ENCODE measurements around the gene LPP. TPM values are rescaled to one million over a fixed set of nuclear protein-coding genes. Genes with fewer than 3 reads are reported as not detected.

The LPP gene
- total RNA-seq, 1 experiment from 2014 or later = 20.4 TPM

GRCh38 chr3:188554404-188554803, 400.4 kb downstream of the LPP start:
- no TSS peak for BruUV-seq (replicated peaks)
- DNase-seq (peak; percentile 85), ATAC-seq (peak; percentile 92)

GRCh38 chr3:188557235-188557634, 403.3 kb downstream of the LPP start:
- intact Hi-C loops (cut with micrococcal nuclease) = no loop called here
- H4K20me1 ChIP-seq (ENCODE audit: low read length) = no peaks in the 10 kb centered on the region
- no peaks in the 10 kb centered on the region for H3K9me2 ChIP-seq (replicated peaks; ENCODE audit: low read length)
- TF ChIP-seq EZH2phosphoT487 (IDR thresholded peaks at IDR 0.05; ENCODE audit: borderline replicate concordance, low read length) (no peak), EZH2 (IDR thresholded peaks at IDR 0.05; ENCODE audit: low read length, unreplicated experiment) (no peak), CTCF (conservative IDR thresholded peaks at IDR 0.05; ENCODE audit: low read depth, low read length) (no peak)
- no peak for DNase-seq
- peaks cover 30% of the 10 kb centered on the region for H3K4me1 ChIP-seq (ENCODE audit: insufficient read depth, low read length)
- H3K36me3 ChIP-seq (ENCODE audit: low read depth, low read length) = no peaks in the 10 kb centered on the region
- no peak overlapping the region for H3K9ac ChIP-seq (ENCODE audit: low read length)
- no peaks in the 10 kb centered on the region for H3F3A ChIP-seq (ENCODE audit: low read length, unreplicated experiment)
- POLR2A ChIA-PET (ENCODE audit: unreplicated experiment) = no interaction called here
- H3K9me3 ChIP-seq (ENCODE audit: low read length) = no peaks in the 10 kb centered on the region
- no peak overlapping the region for H2AFZ ChIP-seq (ENCODE audit: low read length)
- BruUV-seq (replicated peaks) = no TSS peak
- no peak overlapping the region for H3K27ac ChIP-seq (ENCODE audit: low read length)
- no peak overlapping the region for H3K4me2 ChIP-seq (ENCODE audit: low read length)
- H3K79me2 ChIP-seq (ENCODE audit: low read length) = no peaks in the 10 kb centered on the region
- ATAC-seq = no peak
- no peaks in the 10 kb centered on the region for H3K27me3 ChIP-seq (ENCODE audit: low read length)
- CTCF ChIA-PET = no interaction called here
- H3K4me3 ChIP-seq (ENCODE audit: low read length) = no peak overlapping the region

More at GRCh38 chr3:188554404-188554803, 400.4 kb downstream of the LPP start:
- Histone ChIP-seq H3K4me1 (ENCODE audit: insufficient read depth, low read length) (peaks cover 30% of the 10 kb centered on the region), H3K36me3 (ENCODE audit: low read depth, low read length) (no peaks in the 10 kb centered on the region), H3F3A (ENCODE audit: low read length, unreplicated experiment) (no peaks in the 10 kb centered on the region), H3K79me2 (ENCODE audit: low read length) (no peaks in the 10 kb centered on the region), H4K20me1 (ENCODE audit: low read length) (no peaks in the 10 kb centered on the region), H3K27ac (ENCODE audit: low read length) (peak overlapping the region; percentile 51), H3K27me3 (ENCODE audit: low read length) (no peaks in the 10 kb centered on the region), H3K4me2 (ENCODE audit: low read length) (peak overlapping the region; percentile 56), H3K9ac (ENCODE audit: low read length) (no peak overlapping the region), H3K9me2 (replicated peaks; ENCODE audit: low read length) (no peaks in the 10 kb centered on the region), H2AFZ (ENCODE audit: low read length) (no peak overlapping the region), H3K9me3 (ENCODE audit: low read length) (no peaks in the 10 kb centered on the region), H3K4me3 (ENCODE audit: low read length) (no peak overlapping the region; the same call in 1 of the 2 replicates)
- CTCF ChIA-PET = no interaction called here
- TF ChIP-seq CTCF (conservative IDR thresholded peaks at IDR 0.05; ENCODE audit: low read depth, low read length) = no peak
- TF ChIP-seq EZH2 (IDR thresholded peaks at IDR 0.05; ENCODE audit: low read length, unreplicated experiment) = no peak
- TF ChIP-seq EZH2phosphoT487 (IDR thresholded peaks at IDR 0.05; ENCODE audit: borderline replicate concordance, low read length) = no peak
- POLR2A ChIA-PET (ENCODE audit: unreplicated experiment) = no interaction called here
- intact Hi-C loops (cut with micrococcal nuclease) = loop anchor here (5.0 kb wide), 1 partner anchor 73 kb away; no protein-coding TSS in a partner anchor

GRCh38 chr3:188558343-188559071, 404.6 kb downstream of the LPP start:
- H3K79me2 ChIP-seq (ENCODE audit: low read length) = no peaks in the 10 kb centered on the region
- no peaks in the 10 kb centered on the region for H3K27me3 ChIP-seq (ENCODE audit: low read length)
- peaks cover 22% of the 10 kb centered on the region for H3K4me1 ChIP-seq (ENCODE audit: insufficient read depth, low read length)
- intact Hi-C loops (cut with micrococcal nuclease) = no loop called here
- H2AFZ ChIP-seq (ENCODE audit: low read length) = no peak overlapping the region
- DNase-seq (no peak), ATAC-seq (no peak)
- BruUV-seq (replicated peaks) = no TSS peak
- POLR2A ChIA-PET (ENCODE audit: unreplicated experiment) = interaction anchor here (0.5 kb wide), 1 partner anchor 25 kb away, joined by 4 read pairs; no protein-coding TSS in a partner anchor
- no peak overlapping the region for H3K27ac ChIP-seq (ENCODE audit: low read length)
- TF ChIP-seq EZH2phosphoT487 (IDR thresholded peaks at IDR 0.05; ENCODE audit: borderline replicate concordance, low read length) (no peak), CTCF (conservative IDR thresholded peaks at IDR 0.05; ENCODE audit: low read depth, low read length) (no peak), EZH2 (IDR thresholded peaks at IDR 0.05; ENCODE audit: low read length, unreplicated experiment) (no peak)
- H3K9ac ChIP-seq (ENCODE audit: low read length) = no peak overlapping the region
- H3K4me3 ChIP-seq (ENCODE audit: low read length) = no peak overlapping the region
- H3K4me2 ChIP-seq (ENCODE audit: low read length) = no peak overlapping the region
- no peaks in the 10 kb centered on the region for H4K20me1 ChIP-seq (ENCODE audit: low read length)
- no peaks in the 10 kb centered on the region for H3K9me2 ChIP-seq (replicated peaks; ENCODE audit: low read length)
- no peaks in the 10 kb centered on the region for H3F3A ChIP-seq (ENCODE audit: low read length, unreplicated experiment)
- CTCF ChIA-PET = no interaction called here
- no peaks in the 10 kb centered on the region for H3K9me3 ChIP-seq (ENCODE audit: low read length)
- no peaks in the 10 kb centered on the region for H3K36me3 ChIP-seq (ENCODE audit: low read depth, low read length)

All from PC-3 (cell line).